OCI-LY7 (cell line): Measurements from ENCODE around the gene SETD7. TPM values are rescaled to one million over a fixed set of nuclear protein-coding genes. Genes with fewer than 3 reads are reported as not detected.

Source experiments
- BruUV-seq: library from RNA; stranded (reverse); fragments of 400-500 nt; replicated peaks from 2 replicates; lab custom pipeline; 2021; lab: Mats Ljungman, UMichigan
- CTCF ChIA-PET: fragments of 300-600 bp; sonication (Branson Sonifier 250); formaldehyde crosslinking; loops from one replicate; lab custom pipeline; 2022; ENCODE audit warnings: antibody characterized with exemption; ENCODE audit not compliant: unreplicated experiment; lab: Charles Lee
- POLR2A ChIA-PET: fragments of 300-600 bp; sonication (Branson Sonifier 250); formaldehyde crosslinking; loops from one replicate; lab custom pipeline; 2022; ENCODE audit warnings: antibody characterized with exemption; lab: Charles Lee
- DNase-seq: peaks from one replicate; pipeline ENCODE4 v3.0.0-alpha.2; 2015; ENCODE audit warnings: low spot score
- H2AFZ ChIP-seq: fragments of 200-600 bp; sonication (generic), shearing (Covaris generic); 2 replicates; pipeline ENCODE4 v1.6.1; 2014; ENCODE audit warnings: mild to moderate bottlenecking, antibody characterized with exemption, low read length, moderate library complexity
- H3K27ac ChIP-seq: fragments of 200-600 bp; sonication (generic); 2 replicates; pipeline ENCODE4 v1.5.1; 2014; ENCODE audit warnings: mixed run types, low read depth, mild to moderate bottlenecking, moderate library complexity, low read length, inconsistent platforms; ENCODE audit not compliant: poor library complexity, severe bottlenecking
- H3K36me3 ChIP-seq: fragments of 200-600 bp; sonication (generic); 2 replicates; pipeline ENCODE4 v1.6.1; 2014; ENCODE audit warnings: mild to moderate bottlenecking, antibody characterized with exemption, low read length, moderate library complexity, mixed read lengths; ENCODE audit not compliant: insufficient read depth
- H3K4me1 ChIP-seq: fragments of 200-600 bp; sonication (generic); 2 replicates; pipeline ENCODE4 v1.5.1; 2014; ENCODE audit warnings: mild to moderate bottlenecking, low read length; ENCODE audit not compliant: insufficient read depth, poor library complexity, severe bottlenecking
- H3K4me2 ChIP-seq: fragments of 200-600 bp; sonication (generic); 2 replicates; pipeline ENCODE4 v1.6.1; 2014; ENCODE audit warnings: mild to moderate bottlenecking, low read length
- H3K4me3 ChIP-seq: fragments of 200-600 bp; sonication (generic); 2 replicates; pipeline ENCODE4 v1.5.1; 2014; ENCODE audit warnings: mild to moderate bottlenecking, low read depth, low read length; ENCODE audit not compliant: poor library complexity, severe bottlenecking
- H3K79me2 ChIP-seq: fragments of 200-600 bp; sonication (generic); 2 replicates; pipeline ENCODE4 v1.6.1; 2016; ENCODE audit warnings: low read depth, mild to moderate bottlenecking, low read length, moderate library complexity, mixed read lengths; ENCODE audit not compliant: insufficient read depth
- H3K9me2 ChIP-seq: fragments of 200-600 bp; sonication (generic); 2 replicates; pipeline ENCODE4 v1.6.1; 2016; ENCODE audit warnings: mild to moderate bottlenecking, low read length, mixed read lengths; ENCODE audit not compliant: insufficient read depth
- H3K9me3 ChIP-seq: fragments of 200-600 bp; sonication (generic); 2 replicates; pipeline ENCODE4 v1.6.1; 2014; ENCODE audit warnings: mild to moderate bottlenecking, mixed run types, low read length, mixed read lengths
- H4K20me1 ChIP-seq: fragments of 200-600 bp; sonication (generic); 2 replicates; pipeline ENCODE4 v1.6.1; 2014; ENCODE audit warnings: mild to moderate bottlenecking, antibody characterized with exemption, low read length, moderate library complexity, mixed read lengths; ENCODE audit not compliant: insufficient read depth
- EZH2phosphoT487 ChIP-seq: fragments of 200-600 bp; sonication (generic); IDR thresholded peaks from 2 replicates; pipeline ENCODE4 v1.6.1; 2018; ENCODE audit warnings: low read depth, borderline replicate concordance, mild to moderate bottlenecking, mixed run types, antibody characterized with exemption, low read length, moderate library complexity, mixed read lengths
- intact Hi-C: fragments of 100-400 bp; cut with micrococcal nuclease; formaldehyde crosslinking; loops from one replicate; pipeline ENCODE4 v1.10.0; 2022; ENCODE audit not compliant: unreplicated experiment
- total RNA-seq, 2 experiments: library from RNA; depleted of rRNA in 1 of 2; stranded (reverse); fragments of >200 nt in 1 of 2; shearing (Covaris generic) in 1 of 2; gene quantifications; 2 replicates each; pipeline ENCODE4 v1.2.3, GENCODE V29; 2014 to 2022
- TF ChIP-seq, protein P1 (sequence below): fragments of 200-600 bp; sonication (generic); conservative IDR thresholded peaks from 2 replicates; pipeline ENCODE4 v1.5.1; 2014; ENCODE audit warnings: mild to moderate bottlenecking, antibody characterized with exemption, low read length, moderate library complexity, mixed read lengths

SETD7 gene
- total RNA-seq, 2 experiments from 2014 or later = 17.6 to 37.3 TPM

DNA sequence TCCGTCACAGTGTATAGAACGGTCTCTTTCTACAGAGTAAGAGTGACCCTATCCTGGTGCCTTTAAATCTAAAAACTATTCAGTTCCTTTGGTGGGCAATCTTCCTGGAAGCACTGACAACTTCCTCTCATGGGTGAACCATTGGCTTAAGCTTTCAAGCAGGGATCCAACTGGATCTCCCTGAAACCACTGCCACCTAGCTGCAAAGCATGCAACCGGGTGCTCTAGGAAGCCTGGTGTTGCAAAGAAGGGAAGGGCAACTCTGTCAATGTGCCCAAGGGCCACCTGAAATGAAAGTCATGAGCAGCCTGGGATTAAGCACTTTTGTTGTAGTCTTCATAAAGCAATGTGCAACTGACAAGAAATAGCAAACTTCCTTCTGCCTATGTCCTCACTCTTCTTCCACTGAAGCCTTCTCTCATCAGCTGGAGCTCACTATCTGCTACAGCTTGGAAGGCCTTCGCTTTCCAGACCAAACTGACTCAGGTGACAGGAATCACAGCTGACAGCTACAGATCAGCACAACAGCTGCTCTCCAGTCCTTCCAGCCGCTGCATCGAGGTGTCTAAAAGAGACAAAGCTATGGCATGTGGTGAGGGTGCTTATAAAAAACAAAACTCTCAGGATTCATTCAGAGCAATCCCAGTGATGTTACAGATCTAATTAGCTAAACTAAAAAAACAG is 46.1 kb downstream of the SETD7 start:
- H3K9me3 ChIP-seq = no peaks in the 10 kb centered on the region
- BruUV-seq = no TSS peak

DNA sequence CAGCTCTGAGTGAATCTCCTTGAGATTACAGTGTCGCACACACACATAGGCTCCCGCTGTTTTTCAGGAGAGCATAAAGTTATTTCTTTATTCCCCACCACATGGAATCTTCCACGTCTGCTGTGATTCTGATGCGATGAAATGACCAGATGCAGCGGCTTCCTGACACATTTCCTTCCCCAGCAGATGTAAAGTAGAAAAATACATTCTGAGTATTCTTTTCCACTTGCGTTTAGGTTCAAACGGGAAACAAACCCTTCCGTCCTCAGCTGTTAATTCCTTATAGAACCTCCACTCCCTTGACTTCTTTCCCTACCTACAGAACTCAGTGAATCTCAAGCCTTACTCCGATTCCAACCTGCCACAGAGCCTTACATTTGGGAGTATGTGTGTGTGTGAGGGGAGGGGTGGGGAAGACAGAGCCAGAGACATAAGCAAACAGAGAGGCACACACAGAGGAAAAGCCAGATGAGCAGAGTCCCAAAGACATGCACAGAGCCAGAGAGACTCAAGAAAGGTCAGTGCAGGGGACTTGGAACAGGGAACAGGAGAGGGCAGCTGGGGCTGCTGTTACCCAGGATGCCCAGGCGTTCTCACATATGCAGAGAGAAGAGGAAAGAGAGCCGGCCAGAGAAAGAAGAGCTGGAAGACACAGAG is 47.3 kb downstream of the SETD7 start:
- ChIA-PET POLR2A (interaction anchor here (0.7 to 1.9 kb wide), 3 partner anchors 12 to 51 kb away, joined by 4 to 5 read pairs (median 4); no protein-coding TSS in a partner anchor), CTCF (no interaction called here)
- TF ChIP-seq EZH2phosphoT487 = no peak
- TF ChIP-seq, protein P1, sequence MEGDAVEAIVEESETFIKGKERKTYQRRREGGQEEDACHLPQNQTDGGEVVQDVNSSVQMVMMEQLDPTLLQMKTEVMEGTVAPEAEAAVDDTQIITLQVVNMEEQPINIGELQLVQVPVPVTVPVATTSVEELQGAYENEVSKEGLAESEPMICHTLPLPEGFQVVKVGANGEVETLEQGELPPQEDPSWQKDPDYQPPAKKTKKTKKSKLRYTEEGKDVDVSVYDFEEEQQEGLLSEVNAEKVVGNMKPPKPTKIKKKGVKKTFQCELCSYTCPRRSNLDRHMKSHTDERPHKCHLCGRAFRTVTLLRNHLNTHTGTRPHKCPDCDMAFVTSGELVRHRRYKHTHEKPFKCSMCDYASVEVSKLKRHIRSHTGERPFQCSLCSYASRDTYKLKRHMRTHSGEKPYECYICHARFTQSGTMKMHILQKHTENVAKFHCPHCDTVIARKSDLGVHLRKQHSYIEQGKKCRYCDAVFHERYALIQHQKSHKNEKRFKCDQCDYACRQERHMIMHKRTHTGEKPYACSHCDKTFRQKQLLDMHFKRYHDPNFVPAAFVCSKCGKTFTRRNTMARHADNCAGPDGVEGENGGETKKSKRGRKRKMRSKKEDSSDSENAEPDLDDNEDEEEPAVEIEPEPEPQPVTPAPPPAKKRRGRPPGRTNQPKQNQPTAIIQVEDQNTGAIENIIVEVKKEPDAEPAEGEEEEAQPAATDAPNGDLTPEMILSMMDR = no peak
- intact Hi-C loops = no loop called here
- Histone ChIP-seq H3K9me3 (no peaks in the 10 kb centered on the region), H3K4me1 (no peaks in the 10 kb centered on the region), H3K4me2 (no peak overlapping the region), H2AFZ (no peak overlapping the region), H3K79me2 (no peaks in the 10 kb centered on the region), H3K9me2 (no peaks in the 10 kb centered on the region), H3K36me3 (peaks cover 89% of the 10 kb centered on the region), H3K27ac (no peak overlapping the region), H3K4me3 (no peak overlapping the region), H4K20me1 (no peaks in the 10 kb centered on the region)
- no peak for DNase-seq
- BruUV-seq = no TSS peak

More for the DNA sequence above, 46.1 kb downstream of the SETD7 start:
- Histone ChIP-seq H3K9me2 (no peaks in the 10 kb centered on the region), H3K36me3 (peaks cover 93% of the 10 kb centered on the region), H3K79me2 (no peaks in the 10 kb centered on the region), H4K20me1 (no peaks in the 10 kb centered on the region), H3K4me3 (no peak overlapping the region), H3K4me1 (no peaks in the 10 kb centered on the region), H3K4me2 (no peak overlapping the region), H2AFZ (no peak overlapping the region), H3K27ac (no peak overlapping the region)
- POLR2A ChIA-PET = interaction anchor here (1.9 kb wide), 1 partner anchor 38 kb away, joined by 5 read pairs; no protein-coding TSS in a partner anchor
- intact Hi-C loops = no loop called here
- TF ChIP-seq, protein P1 = peak; percentile 63
- TF ChIP-seq EZH2phosphoT487 = no peak
- peak; percentile 28 for DNase-seq
- CTCF ChIA-PET = no interaction called here

DNA sequence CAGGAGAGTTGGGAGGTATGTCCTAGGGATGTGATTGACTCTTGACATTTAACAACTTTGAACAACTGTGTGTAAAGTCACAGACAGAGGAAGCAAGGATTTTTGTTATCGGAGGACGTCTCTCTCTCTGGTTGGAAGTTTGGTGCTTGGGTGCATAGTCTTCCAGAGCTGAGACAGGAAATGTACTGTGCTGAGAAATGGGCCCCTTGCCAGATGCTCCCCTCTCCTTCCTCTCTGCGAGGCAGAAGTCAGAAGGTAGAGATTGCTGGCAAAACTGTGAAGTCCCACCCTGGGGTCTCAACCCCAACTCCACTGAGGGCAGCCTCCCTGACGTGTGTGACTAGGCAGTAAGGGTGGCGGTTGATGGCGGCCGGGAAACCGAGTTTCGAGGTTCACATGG is 49.2 kb downstream of the SETD7 start:
- Histone ChIP-seq H3K9me2 (no peaks in the 10 kb centered on the region), H3K4me2 (no peak overlapping the region), H3K4me1 (no peaks in the 10 kb centered on the region), H3K4me3 (no peak overlapping the region), H3K36me3 (peaks cover 72% of the 10 kb centered on the region), H3K79me2 (no peaks in the 10 kb centered on the region), H3K9me3 (no peaks in the 10 kb centered on the region), H3K27ac (no peak overlapping the region), H4K20me1 (no peaks in the 10 kb centered on the region), H2AFZ (no peak overlapping the region)
- intact Hi-C loops = no loop called here
- ChIA-PET POLR2A (no interaction called here), CTCF (no interaction called here)
- BruUV-seq = no TSS peak
- DNase-seq = no peak
- no peak for TF ChIP-seq EZH2phosphoT487
- TF ChIP-seq, protein P1 = no peak
